HG02571 (cell line): ENCODE data around the gene EFHC2.

Source experiments
- ATAC-seq: cut with Tn5 transposase; IDR thresholded peaks from one replicate; pipeline ENCODE4 v1.9.1; 2021; ENCODE audit warnings: mild to moderate bottlenecking, moderate library complexity; ENCODE audit not compliant: unreplicated experiment

The EFHC2 gene

GRCh38 chrX:44343412-44344141 is at the start of gene EFHC2:
Gene EFHC2, minus strand, starts transcription at chrX:44343672. Its CDS starts 84 bp downstream, at chrX:44343588.
- no peak for ATAC-seq

GRCh38 chrX:44392767-44393166 is 49.3 kb upstream of the EFHC2 start:
- no peak for ATAC-seq

DNA sequence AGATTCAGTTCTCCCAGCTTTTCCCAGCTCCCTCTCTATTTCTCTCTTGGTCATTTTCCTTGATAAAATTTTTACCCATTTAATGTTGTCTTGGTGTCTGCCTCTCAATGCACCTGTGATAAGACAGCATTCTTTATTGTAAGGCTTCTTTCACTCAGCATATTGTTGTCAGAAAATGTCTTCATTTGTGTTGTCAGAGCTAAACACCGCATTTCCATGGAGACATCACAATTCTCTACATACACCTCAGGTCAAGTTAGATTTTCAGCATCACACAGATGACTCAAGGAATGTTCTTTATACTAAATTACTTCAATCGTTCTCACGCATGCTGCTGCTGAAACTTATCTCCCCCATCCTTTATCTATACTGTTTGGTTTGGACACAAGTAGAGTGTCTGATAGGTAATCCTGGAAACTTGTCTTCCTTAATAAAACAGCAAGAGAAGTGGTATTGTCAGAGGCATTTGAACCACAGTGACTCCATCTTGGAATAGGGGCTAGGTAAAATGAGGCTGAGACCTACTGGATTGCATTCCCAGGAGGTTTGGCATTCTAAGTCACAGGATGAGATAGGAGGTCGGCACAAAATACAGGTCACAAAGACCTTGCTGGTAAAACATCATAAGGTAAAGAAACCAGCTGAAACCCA is 41.3 kb upstream of the EFHC2 start:
- ATAC-seq: no peak

- no peak for ATAC-seq
Measured at GRCh38 chrX:44382871-44383270, 39.4 kb upstream of the EFHC2 start.

- ATAC-seq: no peak
Measured at GRCh38 chrX:44352758-44353157, 9.3 kb upstream of the EFHC2 start.

- ATAC-seq: no peak
Measured at GRCh38 chrX:44349561-44349960, 6.1 kb upstream of the EFHC2 start.

DNA sequence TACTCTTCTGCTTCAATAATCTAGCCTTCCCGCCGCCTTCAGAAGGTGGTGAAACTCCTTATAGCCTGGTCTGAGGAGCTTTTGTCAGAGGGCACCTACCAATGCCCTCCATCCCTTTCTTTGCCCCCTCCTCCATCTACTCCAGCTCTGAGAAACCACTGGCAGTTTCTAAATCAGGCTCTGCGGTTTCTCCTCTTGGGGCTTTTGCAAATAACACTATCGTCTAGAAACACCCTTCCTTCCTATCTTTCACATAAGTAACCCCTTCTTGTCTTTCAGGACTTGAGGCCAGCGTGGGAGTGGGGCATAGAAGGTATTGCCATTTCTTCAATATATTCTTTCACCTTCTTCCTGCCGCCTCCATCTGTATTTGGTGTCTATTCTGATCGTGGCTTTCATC is 1.2 kb upstream of the EFHC2 start:
- no peak for ATAC-seq

DNA sequence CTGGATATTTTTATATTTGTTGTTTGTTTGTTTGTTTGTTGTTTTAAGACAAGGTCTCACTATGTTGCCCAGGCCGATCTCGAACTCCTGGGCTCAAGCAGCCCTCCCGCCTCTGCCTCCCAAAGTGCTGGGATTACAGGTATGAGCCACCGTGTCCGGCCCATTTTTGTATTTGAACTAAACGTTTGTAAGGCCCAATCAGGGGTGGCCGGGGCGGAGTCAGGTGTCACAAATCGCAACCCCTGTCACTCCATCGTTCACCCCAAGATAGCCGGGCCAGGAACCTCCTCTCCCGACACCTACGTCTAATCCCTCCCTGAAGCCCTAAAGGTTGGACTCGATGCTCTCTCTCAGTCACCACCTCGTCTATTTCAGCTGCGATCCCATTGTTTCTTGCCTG is 722 bp upstream of the EFHC2 start:
- no peak for ATAC-seq

GRCh38 chrX:44342866-44343265 is 606 bp downstream of the EFHC2 start:
- ATAC-seq: no peak

DNA sequence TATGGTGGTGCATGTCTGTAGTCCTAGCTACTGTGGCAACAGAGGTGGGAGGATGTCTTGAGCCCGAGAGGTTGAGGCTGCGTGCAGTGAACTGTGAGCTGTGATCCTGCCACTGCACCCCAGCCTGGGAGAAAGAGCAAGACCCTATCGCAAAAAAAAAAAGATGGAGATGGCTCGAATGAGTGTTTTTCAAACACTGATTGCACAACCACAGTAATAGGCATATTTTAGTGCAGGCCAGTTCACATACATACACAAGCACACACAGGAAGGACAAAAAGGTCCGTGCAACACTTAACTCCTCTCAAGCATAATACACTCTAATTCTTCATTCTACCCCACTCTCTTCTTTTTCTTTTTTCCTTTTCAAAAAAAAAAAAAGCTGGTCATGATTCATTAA is 5.1 kb downstream of the EFHC2 start:
- no peak for ATAC-seq

DNA sequence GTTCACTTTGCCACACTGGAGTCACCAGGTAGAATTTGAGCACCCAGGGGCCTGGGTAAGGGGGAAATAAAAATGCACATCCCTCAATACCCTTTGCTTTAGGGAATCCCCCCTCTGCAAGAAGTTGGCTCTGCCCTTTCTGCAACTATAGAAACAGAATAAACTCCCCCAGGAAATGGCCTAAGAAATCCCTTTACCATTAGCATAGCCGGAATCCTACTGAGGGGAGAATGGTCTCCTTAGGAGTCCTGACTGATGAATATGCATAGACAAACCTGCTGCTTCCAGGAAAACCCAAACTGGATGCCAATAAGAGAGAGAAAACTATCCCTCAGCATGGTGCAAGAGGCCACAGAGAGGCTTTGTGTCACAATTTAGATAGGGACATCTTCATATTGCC is 11.0 kb downstream of the EFHC2 start:
- no peak for ATAC-seq

GRCh38 chrX:44330227-44330626 is 13.2 kb downstream of the EFHC2 start:
- no peak for ATAC-seq

DNA sequence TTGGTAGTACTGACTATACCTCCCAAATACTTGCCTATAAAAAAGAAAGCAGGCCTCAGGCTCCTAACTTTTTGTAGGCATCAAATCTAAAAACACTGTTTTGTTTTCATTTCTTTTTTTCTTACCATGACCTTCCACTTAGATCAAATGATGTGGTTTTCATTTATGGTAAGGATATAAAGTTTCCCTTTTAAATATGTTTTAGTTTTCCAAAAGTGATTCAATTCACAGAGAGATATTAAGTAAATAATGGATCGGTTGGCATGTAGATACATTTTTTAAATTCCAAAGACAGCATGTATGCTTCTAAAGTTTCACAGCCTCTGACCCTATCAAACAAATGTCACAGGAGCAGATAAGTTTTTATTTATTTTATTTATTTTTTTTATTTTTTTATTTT is 23.9 kb downstream of the EFHC2 start:
- no peak for ATAC-seq

GRCh38 chrX:44317181-44317580 is 26.3 kb downstream of the EFHC2 start:
- ATAC-seq: no peak

GRCh38 chrX:44314808-44315207 is 28.7 kb downstream of the EFHC2 start:
- ATAC-seq: no peak

DNA sequence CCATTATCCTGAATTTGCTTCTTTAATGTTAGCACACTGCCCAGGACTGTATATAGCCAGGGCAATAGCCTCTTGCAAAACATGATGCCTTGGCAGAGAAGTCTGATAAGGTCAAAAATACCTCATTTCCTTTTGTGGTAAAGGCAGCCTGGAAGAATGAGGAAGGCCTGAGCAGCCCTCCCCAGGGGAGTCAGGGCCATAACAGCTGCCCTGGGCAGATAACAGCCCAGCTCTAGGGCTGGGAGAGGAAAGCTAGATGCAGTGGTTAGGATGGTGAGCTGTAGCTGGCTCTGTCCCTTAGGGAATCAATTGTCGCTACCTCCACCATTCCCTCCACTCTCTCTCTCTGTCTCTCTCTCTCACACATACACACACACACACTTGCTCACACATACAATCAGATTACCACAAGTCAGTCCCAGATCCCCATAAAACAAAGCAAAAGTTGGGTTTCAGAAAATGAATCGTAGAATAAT is 29.2 kb downstream of the EFHC2 start:
- ATAC-seq: no peak

DNA sequence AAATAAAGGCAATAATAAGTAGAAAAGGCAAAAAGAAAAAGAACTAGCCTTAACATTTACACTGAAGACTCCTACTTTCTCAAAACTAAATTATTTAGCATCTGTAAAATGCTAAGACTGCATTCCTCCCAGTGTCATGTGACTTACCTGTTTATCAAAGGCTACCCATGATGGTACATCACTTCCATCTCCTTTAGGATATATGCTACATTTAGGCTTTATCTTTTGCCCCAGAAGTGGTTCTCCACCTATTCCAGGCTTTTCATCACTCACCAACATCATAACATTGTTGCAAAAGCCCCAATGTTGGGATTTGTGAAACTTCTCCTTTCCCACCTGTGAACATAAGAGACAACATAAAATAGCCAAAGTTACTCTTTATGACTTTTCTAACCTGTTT is 31.1 kb downstream of the EFHC2 start:
- ATAC-seq: no peak

DNA sequence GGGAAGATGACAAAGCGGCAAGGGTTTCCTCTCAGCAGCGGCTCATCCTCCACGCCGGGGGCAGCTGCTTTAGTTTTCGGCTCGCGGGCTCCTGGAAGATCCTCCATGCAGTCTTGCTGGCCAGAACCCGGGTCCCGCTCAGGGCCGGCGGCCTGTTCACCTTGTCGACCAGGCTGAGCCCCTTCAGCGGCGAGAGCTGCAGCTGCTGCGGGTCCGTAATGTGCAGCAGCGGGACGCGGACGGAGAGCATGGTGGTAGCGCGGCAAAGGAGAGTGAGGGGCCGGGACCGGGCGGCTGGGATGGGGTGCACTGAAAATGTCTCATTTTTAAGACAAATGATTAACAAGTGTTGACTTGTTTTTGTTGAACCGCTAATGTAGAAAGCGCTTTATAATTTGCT is 33.2 kb downstream of the EFHC2 start:
- ATAC-seq: no peak

DNA sequence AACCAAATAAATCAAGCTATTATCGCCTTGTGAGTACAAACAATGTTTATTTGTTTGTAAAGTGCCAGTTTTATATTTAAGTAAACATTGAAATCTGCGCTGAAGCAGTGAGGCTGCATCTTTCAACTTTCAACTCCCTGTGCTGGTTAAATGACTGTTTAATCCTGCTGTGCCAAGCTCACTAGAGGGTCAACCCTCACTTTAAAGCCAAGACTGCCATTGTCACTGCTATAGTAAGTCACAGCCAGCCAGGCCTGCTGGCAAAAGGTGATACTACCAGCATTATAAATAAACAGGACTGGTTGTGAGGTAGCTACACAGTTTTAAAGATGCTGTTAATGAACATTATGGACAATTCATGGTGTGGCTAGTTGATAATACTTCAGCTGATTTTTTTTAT is 34.6 kb downstream of the EFHC2 start:
- no peak for ATAC-seq

DNA sequence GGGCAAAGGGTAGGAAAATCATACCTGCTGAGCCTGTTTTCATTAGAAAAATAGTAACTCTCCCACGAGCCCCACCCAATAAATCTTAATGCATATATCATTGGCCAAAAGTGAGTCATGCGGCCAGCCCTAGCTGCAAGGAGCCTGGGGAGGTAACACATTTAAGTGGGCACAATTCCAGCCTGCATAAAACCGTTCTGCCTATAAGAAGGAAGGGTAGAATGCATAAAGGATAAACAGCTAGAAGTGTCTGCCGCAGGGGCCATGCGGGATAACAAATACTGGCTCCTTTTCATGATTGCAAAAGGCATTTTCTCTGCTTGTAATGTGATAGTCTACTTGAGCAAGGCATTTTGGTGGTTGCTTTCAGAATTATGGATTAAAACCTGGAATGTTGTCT is 37.1 kb downstream of the EFHC2 start:
- no peak for ATAC-seq

DNA sequence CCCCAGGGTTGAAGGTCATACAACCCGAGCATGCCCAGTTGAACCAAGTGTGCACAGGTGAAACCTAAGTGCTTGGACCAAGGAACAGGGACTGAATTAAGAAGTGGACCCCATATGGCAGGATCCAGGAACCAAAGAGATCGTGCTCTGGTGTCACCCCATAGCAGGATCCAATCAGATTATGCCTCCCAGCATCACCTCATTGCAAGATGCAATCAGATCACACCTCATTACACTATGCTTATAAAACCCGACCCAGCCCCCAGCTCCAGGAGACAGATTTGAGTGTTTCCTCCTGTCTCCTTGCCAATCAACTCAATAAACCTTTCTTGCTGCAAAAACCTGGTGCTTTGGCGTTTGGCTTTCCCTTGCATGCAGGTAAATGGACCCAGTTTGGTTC is 37.6 kb downstream of the EFHC2 start:
- ATAC-seq: no peak

GRCh38 chrX:44303119-44303518 is 40.4 kb downstream of the EFHC2 start:
- no peak for ATAC-seq

DNA sequence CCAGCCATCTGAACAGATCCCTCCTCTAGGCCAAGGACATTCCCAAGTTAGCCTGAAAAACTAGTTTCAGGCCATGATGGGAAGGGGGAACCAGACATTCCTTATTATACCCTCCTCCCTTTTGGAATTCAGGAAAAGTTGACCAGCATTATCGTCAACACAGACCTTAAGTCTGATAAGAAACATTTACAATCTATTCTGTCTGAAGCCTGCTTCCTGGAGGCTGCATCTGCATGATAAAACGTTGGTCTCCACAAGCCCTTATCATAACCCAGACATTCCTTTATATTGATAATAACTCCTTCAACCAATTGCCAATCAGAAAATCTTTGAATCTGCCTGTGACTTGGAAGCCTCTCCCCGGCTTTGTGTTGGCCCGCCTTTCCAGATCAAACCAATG is 44.3 kb downstream of the EFHC2 start:
- no peak for ATAC-seq
